Osteocyte (in vitro differentiated cells): ENCODE results near the gene OR5AR1. TPM values are rescaled to one million over a fixed set of nuclear protein-coding genes. Genes with fewer than 3 reads are reported as not detected.

ENCODE experiments used
- DNase-seq: peaks from one replicate; pipeline ENCODE4 v3.0.0; 2021; ENCODE audit warnings: mixed read lengths; ENCODE audit not compliant: unreplicated experiment; ENCODE audit errors: extremely low spot score
- H3K27ac Mint-ChIP-seq: one replicate; pipeline ENCODE4 v1.8.0; 2021; ENCODE audit warnings: mild to moderate bottlenecking, mixed read lengths; ENCODE audit not compliant: unreplicated experiment
- H3K27me3 Mint-ChIP-seq: one replicate; pipeline ENCODE4 v1.8.0; 2021; ENCODE audit warnings: mixed read lengths; ENCODE audit not compliant: unreplicated experiment
- H3K36me3 Mint-ChIP-seq: one replicate; pipeline ENCODE4 v1.8.0; 2021; ENCODE audit warnings: mixed read lengths; ENCODE audit not compliant: unreplicated experiment
- H3K4me1 Mint-ChIP-seq: one replicate; pipeline ENCODE4 v1.8.0; 2021; ENCODE audit warnings: mixed read lengths; ENCODE audit not compliant: unreplicated experiment
- H3K4me3 Mint-ChIP-seq: one replicate; pipeline ENCODE4 v1.8.0; 2021; ENCODE audit warnings: mild to moderate bottlenecking, moderate library complexity, mixed read lengths; ENCODE audit not compliant: unreplicated experiment
- H3K9me3 Mint-ChIP-seq: one replicate; pipeline ENCODE4 v1.8.0; 2021; ENCODE audit warnings: mixed read lengths; ENCODE audit not compliant: unreplicated experiment
- total RNA-seq: library from RNA; stranded (reverse); gene quantifications from 2 replicates; pipeline ENCODE4 v1.2.1, GENCODE V29; 2021
- TF ChIP-seq, protein P1 (sequence below): fragments of 200-600 bp; sonication (generic); IDR thresholded peaks from 2 replicates; pipeline ENCODE4 v1.5.0; 2021; ENCODE audit warnings: antibody characterized with exemption, mild to moderate bottlenecking, moderate library complexity

The OR5AR1 gene
- total RNA-seq, 1 donor from 2014 or later, result not detected

DNA sequence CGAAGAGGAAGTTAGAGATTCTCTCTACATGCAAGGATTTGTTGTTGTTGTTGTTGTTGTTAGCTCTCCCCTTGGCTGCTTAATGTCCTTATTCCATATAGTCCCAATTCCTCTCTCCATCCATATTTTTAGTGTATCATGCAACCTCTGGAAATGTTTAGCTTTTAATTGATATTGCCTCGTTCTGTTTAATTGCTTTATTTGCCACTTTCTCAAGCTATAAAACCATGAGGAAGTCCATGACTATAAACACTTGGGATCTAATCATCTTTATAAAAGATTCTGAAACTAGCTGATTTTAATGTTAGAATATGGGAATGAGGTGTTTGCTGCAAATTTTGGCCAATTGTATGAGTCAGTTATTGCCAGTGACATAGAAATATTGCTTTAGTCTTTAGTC is 29.9 kb downstream of the OR5AR1 start:
- TF ChIP-seq, protein P1, sequence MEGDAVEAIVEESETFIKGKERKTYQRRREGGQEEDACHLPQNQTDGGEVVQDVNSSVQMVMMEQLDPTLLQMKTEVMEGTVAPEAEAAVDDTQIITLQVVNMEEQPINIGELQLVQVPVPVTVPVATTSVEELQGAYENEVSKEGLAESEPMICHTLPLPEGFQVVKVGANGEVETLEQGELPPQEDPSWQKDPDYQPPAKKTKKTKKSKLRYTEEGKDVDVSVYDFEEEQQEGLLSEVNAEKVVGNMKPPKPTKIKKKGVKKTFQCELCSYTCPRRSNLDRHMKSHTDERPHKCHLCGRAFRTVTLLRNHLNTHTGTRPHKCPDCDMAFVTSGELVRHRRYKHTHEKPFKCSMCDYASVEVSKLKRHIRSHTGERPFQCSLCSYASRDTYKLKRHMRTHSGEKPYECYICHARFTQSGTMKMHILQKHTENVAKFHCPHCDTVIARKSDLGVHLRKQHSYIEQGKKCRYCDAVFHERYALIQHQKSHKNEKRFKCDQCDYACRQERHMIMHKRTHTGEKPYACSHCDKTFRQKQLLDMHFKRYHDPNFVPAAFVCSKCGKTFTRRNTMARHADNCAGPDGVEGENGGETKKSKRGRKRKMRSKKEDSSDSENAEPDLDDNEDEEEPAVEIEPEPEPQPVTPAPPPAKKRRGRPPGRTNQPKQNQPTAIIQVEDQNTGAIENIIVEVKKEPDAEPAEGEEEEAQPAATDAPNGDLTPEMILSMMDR, result no peak
- no peaks in the 10 kb centered on the region for H3K27me3 Mint-ChIP-seq
- no peaks in the 10 kb centered on the region for H3K4me1 Mint-ChIP-seq
- H3K9me3 Mint-ChIP-seq, result no peaks in the 10 kb centered on the region
- H3K36me3 Mint-ChIP-seq, result no peaks in the 10 kb centered on the region
- DNase-seq, result no peak
- H3K4me3 Mint-ChIP-seq, result no peak overlapping the region
- H3K27ac Mint-ChIP-seq, result no peak overlapping the region

DNA sequence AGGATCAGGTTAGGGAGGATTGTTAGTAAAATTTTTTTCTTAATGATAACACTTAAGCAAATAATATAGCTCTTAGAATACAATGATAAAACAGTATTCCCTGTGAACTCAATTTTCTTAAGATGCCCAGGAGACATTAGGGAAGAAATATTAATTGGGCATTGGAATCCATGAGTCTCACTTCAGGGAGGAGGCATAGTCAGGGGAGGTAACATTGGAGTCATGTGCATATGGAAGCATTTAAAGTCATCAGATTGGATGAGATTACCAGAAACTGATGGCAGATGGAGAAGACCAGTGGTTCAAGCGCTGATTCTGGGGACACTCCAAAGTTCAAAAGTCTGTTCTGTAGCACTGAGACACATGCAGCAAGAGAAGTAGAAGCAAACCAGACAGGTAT is 35.3 kb downstream of the OR5AR1 start, which contains the start of gene OR9G1:
Gene OR9G1 (plus strand): TSS at position 301 of the 400 bp plus-strand sequence. CDS start 1,293 bp downstream, outside the sequence.
- no peaks in the 10 kb centered on the region for H3K9me3 Mint-ChIP-seq
- no peaks in the 10 kb centered on the region for H3K27me3 Mint-ChIP-seq
- TF ChIP-seq, protein P1, result no peak
- H3K4me3 Mint-ChIP-seq, result no peak within 1 kb of the TSS
- no peaks in the 10 kb centered on the region for H3K36me3 Mint-ChIP-seq
- DNase-seq, result no peak
- H3K4me1 Mint-ChIP-seq, result no peaks in the 10 kb centered on the region
- no peak within 1 kb of the TSS for H3K27ac Mint-ChIP-seq

DNA sequence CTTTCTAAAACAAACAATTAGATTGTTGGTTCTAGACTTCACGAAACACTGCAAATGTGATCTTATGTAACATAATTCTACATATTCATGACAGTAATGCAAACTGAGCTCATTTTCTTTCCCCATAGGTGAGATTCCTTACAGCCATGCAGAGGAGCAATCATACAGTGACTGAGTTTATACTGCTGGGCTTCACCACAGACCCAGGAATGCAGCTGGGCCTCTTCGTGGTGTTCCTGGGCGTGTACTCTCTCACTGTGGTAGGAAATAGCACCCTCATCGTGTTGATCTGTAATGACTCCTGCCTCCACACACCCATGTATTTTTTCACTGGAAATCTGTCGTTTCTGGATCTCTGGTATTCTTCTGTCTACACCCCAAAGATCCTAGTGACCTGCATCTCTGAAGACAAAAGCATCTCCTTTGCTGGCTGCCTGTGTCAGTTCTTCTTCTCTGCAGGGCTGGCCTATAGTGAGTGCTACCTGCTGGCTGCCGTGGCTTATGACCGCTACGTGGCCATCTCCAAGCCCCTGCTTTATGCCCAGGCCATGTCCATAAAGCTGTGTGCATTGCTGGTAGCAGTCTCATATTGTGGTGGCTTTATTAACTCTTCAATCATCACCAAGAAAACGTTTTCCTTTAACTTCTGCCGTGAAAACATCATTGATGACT is 36.9 kb downstream of the OR5AR1 start:
- Mint-ChIP-seq H3K27ac (no peak overlapping the region), H3K27me3 (no peaks in the 10 kb centered on the region), H3K4me3 (no peak overlapping the region), H3K9me3 (no peaks in the 10 kb centered on the region), H3K36me3 (no peaks in the 10 kb centered on the region), H3K4me1 (no peaks in the 10 kb centered on the region)
- TF ChIP-seq, protein P1, result no peak
- no peak for DNase-seq

- Mint-ChIP-seq H3K36me3 (no peaks in the 10 kb centered on the region), H3K27ac (no peak overlapping the region), H3K4me1 (no peaks in the 10 kb centered on the region), H3K9me3 (no peaks in the 10 kb centered on the region), H3K27me3 (no peaks in the 10 kb centered on the region), H3K4me3 (no peak overlapping the region)
- DNase-seq, result no peak
- TF ChIP-seq, protein P1, result no peak
Measured at GRCh38 chr11:56700914-56701485, 37.5 kb downstream of the OR5AR1 start.

DNA sequence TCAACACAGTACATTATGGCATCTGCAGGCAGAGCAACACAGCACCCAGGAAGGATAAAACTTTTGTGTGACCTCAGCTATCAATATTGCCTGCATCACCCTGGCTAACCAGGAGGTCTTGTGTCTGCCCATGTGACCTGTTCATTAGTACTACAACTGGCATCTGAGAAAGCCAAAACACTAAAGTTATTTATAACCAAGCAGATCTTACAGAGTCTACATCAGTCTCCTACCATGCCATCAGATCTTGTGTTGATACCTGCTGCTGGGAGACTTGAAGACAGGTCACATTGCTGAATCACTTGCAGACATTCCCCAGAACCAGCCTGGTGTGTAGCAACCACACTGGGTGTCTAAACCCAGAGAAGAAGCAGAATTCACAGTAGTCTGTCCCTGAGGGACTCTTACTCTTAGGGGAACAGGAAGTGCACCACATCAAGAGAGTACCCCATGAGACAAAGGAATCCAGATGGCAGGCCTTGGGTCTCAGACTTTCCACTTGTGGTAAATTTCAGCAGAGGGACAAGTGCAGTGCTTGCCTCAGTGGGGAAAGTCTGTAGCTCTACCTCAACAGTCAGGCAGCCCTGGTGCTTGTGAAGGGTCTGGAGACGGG is 42.4 kb downstream of the OR5AR1 start:
- DNase-seq, result no peak
- Mint-ChIP-seq H3K36me3 (no peaks in the 10 kb centered on the region), H3K4me3 (no peak overlapping the region), H3K9me3 (peaks cover 4% of the 10 kb centered on the region), H3K27me3 (no peaks in the 10 kb centered on the region), H3K4me1 (no peaks in the 10 kb centered on the region), H3K27ac (no peak overlapping the region)
- TF ChIP-seq, protein P1, result no peak
